Measurements from ENCODE around the gene CCDC61.

The CCDC61 gene

DNA sequence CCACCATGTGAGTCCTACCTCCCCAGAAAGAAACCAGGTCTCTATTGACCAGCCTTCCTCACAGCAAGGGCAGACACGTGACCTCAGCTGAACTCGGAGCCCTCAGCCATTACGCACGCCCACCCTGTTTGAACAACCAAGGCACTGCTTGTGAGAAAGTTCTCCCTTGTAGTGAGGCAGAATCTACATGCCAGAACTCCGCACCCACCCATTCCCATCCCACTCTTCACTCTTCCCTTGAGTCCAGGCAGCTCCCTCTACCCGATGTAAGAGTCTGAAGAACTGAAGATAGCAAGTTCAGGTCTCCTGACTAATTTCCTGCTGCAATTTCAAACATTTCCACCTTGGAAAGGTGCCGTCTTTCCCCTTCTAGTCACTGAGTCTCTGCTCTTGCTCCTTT is 28.0 kb upstream of the CCDC61 start:
- TF ChIP-seq FOXK2 (IDR thresholded peaks at IDR 0.05): no peak
- no peak for DNase-seq (ENCODE audit: extremely low spot score)
- ChIA-PET CTCF (no interaction called here), POLR2A (no interaction called here)

DNA sequence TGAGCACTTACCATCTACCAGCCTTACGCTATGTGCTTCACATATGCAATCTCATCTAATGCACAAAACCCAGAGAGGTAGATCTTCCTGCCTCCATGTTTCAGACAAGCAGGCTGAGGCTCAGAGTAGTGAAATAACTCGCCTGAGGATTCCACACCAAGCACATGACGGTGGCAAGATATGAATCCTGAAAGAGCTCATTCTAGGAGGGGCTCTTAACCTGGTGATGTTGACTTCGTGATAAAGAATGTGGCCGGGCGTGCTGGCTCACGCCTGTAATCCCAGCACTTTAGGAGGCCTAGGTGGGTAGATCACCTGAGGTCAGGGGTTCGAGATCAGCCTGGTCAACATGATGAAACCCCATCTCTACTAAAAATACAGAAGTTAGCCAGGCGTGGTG is 26.6 kb upstream of the CCDC61 start:
- POLR2A ChIA-PET: no interaction called here
- CTCF ChIA-PET: no interaction called here
- TF ChIP-seq SP1 (IDR thresholded peaks at IDR 0.05) (no peak), CTBP1 (IDR thresholded peaks at IDR 0.05; ENCODE audit: borderline replicate concordance) (no peak), FOXK2 (IDR thresholded peaks at IDR 0.05) (no peak), L3MBTL2 (conservative IDR thresholded peaks at IDR 0.05) (no peak), TARDBP (IDR thresholded peaks at IDR 0.05) (no peak)
- DNase-seq (ENCODE audit: extremely low spot score): no peak

DNA sequence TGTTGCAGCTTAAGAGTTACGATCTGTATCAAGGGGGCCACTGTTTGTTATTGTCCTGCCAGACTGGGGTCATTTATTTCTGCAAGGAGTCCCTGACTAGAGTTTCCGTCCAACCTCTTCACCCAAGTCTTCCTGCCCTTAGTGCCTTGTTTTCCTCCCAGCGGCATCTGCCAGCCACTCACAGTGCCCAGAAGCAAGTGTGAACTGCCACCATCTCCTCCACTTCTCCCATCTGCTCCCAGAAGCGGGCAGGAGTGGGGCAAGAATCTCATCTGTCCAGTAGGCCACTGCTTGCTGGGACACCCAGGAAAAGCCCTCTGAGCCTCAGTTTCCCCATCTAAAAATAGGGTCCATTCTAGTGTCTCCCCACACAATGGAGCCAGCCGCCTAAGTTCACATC is 25.6 kb upstream of the CCDC61 start:
- CTCF ChIA-PET: no interaction called here
- POLR2A ChIA-PET: interaction anchor here (1.0 kb wide), 1 partner anchor 25 kb away, joined by 3 read pairs; the partner anchor contains the start of gene CCDC61
- TF ChIP-seq BHLHE40 (IDR thresholded peaks at IDR 0.05; ENCODE audit: borderline replicate concordance) (no peak), FOXM1 (IDR thresholded peaks at IDR 0.05; ENCODE audit: borderline replicate concordance) (no peak), FOXK2 (IDR thresholded peaks at IDR 0.05) (no peak), LEF1 (IDR thresholded peaks at IDR 0.05; ENCODE audit: borderline replicate concordance) (no peak), L3MBTL2 (conservative IDR thresholded peaks at IDR 0.05) (no peak), ZNF384 (IDR thresholded peaks at IDR 0.05) (no peak), ARNT (IDR thresholded peaks at IDR 0.05) (no peak)
- DNase-seq (ENCODE audit: extremely low spot score): no peak

DNA sequence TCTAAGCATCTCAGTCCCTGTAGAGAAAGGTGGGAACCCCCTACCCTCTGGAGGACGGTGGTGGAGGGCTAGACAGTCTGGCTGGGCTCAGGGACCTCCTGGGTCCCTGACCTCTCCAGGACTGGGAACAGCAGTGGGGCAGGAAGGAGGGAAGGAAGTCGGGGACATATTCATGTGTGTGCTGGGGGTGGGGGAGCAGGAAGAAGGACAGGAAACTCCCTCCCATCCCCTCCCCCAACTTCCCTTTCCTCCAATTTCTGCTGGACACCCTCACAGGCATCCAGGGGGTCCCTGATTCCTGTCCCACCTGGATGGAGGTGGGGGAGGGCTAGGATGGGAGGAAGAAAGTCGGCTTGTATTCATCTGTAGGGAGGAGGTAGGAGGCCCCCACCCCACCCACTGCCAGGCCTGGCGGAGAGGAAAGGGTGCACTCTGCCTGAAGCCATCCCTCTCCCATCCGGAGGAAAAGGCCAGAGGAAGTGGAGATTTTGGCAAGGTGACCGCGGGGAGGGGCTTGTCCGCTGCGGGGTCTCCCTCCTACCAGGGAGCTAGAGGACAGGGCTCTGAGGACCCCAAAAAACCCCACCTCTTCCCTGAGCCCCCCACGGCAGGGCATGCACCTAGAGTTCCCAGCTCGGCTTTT is 23.9 kb upstream of the CCDC61 start:
- TF ChIP-seq NFRKB (IDR thresholded peaks at IDR 0.05) (no peak), CTBP1 (IDR thresholded peaks at IDR 0.05; ENCODE audit: borderline replicate concordance) (no peak), FOXM1 (IDR thresholded peaks at IDR 0.05; ENCODE audit: borderline replicate concordance) (no peak)
- POLR2A ChIA-PET: no interaction called here
- CTCF ChIA-PET: interaction anchor here (0.6 kb wide), 1 partner anchor 155 kb away, joined by 3 read pairs; no protein-coding TSS in a partner anchor
- DNase-seq (ENCODE audit: extremely low spot score): no peak

DNA sequence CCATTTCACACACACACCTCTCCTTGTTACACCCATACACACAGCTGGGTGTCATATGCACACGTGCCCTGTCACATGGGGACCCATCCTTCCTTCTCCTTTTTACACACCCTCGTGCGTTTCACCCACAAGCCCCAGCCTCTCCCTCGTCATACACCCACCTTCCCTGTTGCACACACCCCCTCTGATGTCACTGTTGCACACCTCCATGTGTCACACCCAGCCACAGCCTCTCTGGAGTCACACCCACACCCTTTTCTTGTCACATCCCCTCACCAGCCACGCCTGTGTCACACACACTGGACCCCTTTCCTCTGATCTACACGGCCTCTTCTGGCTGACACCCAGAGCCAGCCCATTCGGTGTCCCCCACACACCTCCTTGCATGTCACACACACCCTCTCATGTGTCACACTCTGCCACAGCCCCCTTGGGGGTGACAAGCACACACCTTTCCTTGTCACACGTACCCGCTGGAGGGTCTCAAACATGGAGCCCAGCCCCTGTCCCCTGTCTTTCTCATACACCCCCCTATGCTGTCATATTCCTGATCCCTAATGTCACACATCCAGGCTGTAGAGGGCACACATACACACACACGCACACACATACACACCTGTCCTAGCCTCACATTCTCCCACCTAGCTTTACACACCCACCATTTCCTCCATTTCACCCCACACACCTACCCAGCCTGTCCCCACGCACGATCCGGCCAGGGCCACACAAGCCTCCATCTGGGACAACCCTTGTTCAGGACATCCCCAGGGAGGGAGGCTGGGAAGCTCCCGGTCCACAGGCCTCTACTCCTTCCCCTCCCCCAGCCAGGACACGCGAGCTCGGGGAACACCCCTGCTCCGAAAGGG is 23.0 kb upstream of the CCDC61 start:
- ChIA-PET CTCF (no interaction called here), POLR2A (no interaction called here)
- TF ChIP-seq BHLHE40 (IDR thresholded peaks at IDR 0.05; ENCODE audit: borderline replicate concordance) (no peak), TARDBP (IDR thresholded peaks at IDR 0.05) (no peak), FOXK2 (IDR thresholded peaks at IDR 0.05) (no peak), SP1 (IDR thresholded peaks at IDR 0.05) (no peak), SUZ12 (IDR thresholded peaks at IDR 0.05) (no peak), ELF4 (IDR thresholded peaks at IDR 0.05) (no peak), LEF1 (IDR thresholded peaks at IDR 0.05; ENCODE audit: borderline replicate concordance) (no peak), FOXA1 (IDR thresholded peaks at IDR 0.05) (no peak), CTBP1 (IDR thresholded peaks at IDR 0.05; ENCODE audit: borderline replicate concordance) (no peak), ZNF384 (IDR thresholded peaks at IDR 0.05) (no peak), HDGF (IDR thresholded peaks at IDR 0.05; ENCODE audit: borderline replicate concordance) (no peak), NFRKB (IDR thresholded peaks at IDR 0.05) (no peak), L3MBTL2 (conservative IDR thresholded peaks at IDR 0.05) (no peak), FOXM1 (IDR thresholded peaks at IDR 0.05; ENCODE audit: borderline replicate concordance) (no peak), ARNT (IDR thresholded peaks at IDR 0.05) (no peak)
- TF ChIP-seq, protein P1, sequence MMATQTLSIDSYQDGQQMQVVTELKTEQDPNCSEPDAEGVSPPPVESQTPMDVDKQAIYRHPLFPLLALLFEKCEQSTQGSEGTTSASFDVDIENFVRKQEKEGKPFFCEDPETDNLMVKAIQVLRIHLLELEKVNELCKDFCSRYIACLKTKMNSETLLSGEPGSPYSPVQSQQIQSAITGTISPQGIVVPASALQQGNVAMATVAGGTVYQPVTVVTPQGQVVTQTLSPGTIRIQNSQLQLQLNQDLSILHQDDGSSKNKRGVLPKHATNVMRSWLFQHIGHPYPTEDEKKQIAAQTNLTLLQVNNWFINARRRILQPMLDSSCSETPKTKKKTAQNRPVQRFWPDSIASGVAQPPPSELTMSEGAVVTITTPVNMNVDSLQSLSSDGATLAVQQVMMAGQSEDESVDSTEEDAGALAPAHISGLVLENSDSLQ (IDR thresholded peaks at IDR 0.05): no peak
- DNase-seq (ENCODE audit: extremely low spot score): no peak

DNA sequence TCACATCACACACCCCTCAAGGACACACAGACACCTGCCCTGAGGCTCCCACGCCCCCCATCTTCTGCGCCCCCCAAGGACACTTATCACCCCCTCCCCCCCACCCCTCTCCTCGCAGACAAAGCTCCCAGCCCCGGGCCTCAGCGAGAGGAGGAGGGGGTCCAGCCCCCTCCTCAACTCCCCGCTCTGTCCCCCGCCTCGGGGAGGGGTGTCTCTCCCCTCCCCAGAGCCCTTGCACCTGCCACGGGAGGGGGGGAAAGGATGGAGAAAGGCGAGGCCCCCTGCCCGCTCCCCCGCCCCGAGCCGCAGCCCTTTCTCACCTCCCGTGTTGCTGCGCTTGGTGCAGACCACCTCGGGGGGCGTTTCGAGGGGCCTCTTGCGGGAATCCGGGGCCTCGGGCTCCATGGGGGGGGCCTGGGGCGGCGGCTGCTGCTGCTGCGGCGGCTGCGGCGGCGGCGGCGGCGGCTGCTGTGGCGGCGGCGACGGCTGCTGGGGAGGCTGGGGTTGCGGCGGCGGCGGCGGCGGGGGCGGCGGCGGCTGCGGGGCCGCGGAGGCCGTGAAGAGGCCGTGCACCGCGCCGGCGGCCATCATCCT is 22.2 kb upstream of the CCDC61 start:
- ChIA-PET CTCF (no interaction called here), POLR2A (no interaction called here)

More for the DNA sequence above, 22.2 kb upstream of the CCDC61 start:
- TF ChIP-seq, protein P1 (IDR thresholded peaks at IDR 0.05): no peak
- no peak for DNase-seq (ENCODE audit: extremely low spot score)

All from HEK293T (cell line).